Epithelial cell of esophagus (primary cell): ENCODE measurements around the gene ZNF18.
"Not testable (repeated sequence)": the region's sequence is repeated elsewhere in the genome, so short reads cannot be mapped to it uniquely, and the experiment has no call there.

Experiments
- DNase-seq: peaks from one replicate; pipeline ENCODE4 v3.0.0; 2010; ENCODE audit warnings: low read depth
- H3K4me3 ChIP-seq: 2 replicates; pipeline ENCODE4 v1.5.1; 2011; ENCODE audit warnings: mild to moderate bottlenecking, low read length, control low read depth
- CTCF ChIP-seq: IDR thresholded peaks from 2 replicates; pipeline ENCODE4 v1.5.1; 2011; ENCODE audit warnings: low read depth, mild to moderate bottlenecking, low read length, control low read depth, inconsistent platforms; ENCODE audit not compliant: insufficient read depth; ENCODE audit errors: missing control alignments

The ZNF18 gene

GRCh38 chr17:11954936-11955335 lies 42.3 kb downstream of the ZNF18 start:
- no peak for TF ChIP-seq CTCF
- DNase-seq = peak; percentile 76
- no peak overlapping the region for H3K4me3 ChIP-seq

- no peak for DNase-seq
- no peak overlapping the region for H3K4me3 ChIP-seq
- TF ChIP-seq CTCF = no peak
Measured at GRCh38 chr17:11953924-11954323, 43.4 kb downstream of the ZNF18 start.

DNA sequence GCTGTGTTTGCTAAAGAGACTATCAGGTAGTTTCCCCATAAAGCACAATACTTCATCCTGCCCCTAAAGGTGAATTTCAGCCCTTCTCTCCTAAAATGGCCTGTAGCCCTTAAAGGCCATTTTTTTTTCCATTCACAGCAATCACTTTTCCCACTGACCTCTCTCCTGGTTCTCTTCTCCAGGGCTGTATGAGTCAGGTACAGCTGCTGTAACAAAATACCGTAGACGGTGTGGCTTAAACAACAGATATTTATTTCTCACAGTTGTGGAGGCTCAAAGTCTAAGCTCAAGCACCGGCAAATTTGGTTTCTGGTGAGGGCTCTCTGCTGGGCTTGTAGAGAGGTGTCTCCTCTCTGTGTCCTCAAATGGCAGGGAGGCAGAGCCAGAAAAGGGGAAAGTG lies 44.7 kb downstream of the ZNF18 start:
- TF ChIP-seq CTCF = no peak
- H3K4me3 ChIP-seq = no peak overlapping the region
- no peak for DNase-seq

DNA sequence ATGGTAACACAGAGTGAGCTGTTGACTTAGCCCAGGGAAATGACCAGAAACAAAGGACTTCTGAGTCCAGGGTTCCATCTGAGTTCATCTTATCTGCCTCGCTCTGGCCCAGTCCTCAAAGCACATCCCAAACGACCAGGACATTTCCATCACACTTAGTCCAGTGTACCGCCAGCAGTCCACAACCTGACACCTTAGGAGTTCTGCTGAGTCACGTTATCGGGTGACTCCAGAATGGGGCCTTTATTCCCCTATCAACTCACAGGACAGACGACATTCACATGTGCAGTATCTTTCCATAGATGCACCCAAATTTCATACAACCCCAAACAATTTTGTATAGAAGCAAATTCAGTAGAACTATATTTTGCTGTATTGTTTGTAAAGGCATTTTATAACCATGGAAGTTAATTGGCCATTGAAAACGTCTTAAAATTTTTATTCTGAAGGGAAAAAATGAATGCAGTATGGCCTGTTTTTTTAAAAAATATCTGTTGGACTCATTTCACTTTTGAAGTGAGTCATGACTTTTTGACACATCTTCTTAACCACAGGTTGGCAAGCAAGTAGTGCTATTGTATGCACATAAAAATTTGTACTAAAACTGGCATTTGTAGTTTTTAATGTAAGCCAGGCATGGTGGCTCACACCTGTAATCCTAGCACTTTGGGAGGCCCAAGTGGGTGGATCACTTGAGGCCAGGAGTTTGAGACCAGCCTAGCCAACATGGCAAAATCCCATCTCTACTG lies 46.3 kb downstream of the ZNF18 start:
- H3K4me3 ChIP-seq = no peak overlapping the region
- TF ChIP-seq CTCF = no peak
- peak; percentile 23 for DNase-seq

DNA sequence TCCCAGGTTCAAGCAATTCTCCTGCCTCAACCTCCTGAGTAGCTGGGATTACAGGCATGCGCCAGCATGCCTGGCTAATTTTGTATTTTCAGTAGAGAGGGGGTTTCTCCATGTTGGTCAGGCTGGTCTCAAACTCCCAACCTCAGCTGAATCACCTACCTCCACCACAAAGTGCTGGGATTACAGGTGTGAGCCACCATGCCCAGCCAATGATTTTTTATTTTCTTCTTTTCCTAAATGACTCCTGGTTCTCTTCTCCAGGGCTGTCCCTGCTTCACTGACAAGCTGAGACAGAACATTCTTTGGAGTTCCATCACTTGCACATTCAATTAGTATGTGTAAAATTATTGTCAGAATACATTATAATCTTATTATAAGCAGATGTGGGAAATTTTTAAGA lies 47.7 kb downstream of the ZNF18 start:
- DNase-seq = peak; percentile 52
- not testable (repeated sequence) for H3K4me3 ChIP-seq

DNA sequence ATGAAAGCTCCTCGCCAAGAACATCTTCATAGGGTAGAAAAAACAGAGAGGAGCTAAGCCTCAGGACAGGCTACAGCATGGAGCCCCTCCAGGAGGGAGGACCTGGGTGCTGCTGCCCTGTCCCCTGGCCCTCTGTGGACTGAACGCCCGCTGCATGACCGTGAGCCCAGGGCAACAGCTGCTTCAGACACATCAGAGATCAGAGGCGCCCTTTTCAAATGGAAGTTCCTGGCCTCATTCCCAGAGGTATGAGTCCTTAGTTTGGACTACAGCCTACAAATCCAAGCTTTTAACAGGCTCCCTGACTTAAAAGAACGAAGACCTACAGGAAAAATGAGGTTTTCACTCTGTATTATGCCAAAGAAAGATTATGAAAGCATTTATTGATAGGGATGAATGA lies 48.5 kb downstream of the ZNF18 start:
- no peak overlapping the region for H3K4me3 ChIP-seq
- peak; percentile 85 for DNase-seq
- no peak for TF ChIP-seq CTCF

DNA sequence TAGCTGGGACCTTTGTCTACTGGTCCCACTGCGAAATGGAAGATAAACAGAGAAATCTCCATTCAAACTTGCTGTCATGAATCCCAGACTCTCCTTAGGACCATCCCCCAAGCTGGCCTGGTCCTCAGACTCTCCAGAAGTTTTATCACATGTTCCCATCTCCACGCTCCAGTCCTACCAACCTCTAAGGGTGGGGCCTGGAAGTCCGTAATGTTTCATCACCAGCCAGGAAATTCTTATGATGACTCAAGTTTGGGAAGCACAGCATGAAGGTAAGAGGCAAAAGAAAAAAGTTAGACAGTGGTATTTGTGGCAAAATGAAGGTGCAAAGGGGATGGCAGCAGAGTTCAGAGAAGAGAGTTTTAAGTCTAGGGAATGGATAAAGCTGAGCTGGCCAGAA lies 52.7 kb downstream of the ZNF18 start:
- no peak for TF ChIP-seq CTCF
- H3K4me3 ChIP-seq = peak overlapping the region; percentile 15
- peak; percentile 93 for DNase-seq
